HEK293 (cell line): ENCODE data around the gene LRRK1.

Experiments
- CTCF ChIA-PET: fragments of 350-600 bp; formaldehyde crosslinking; extraction: SDS; loops from one replicate; lab custom pipeline; 2021; ENCODE audit warnings: antibody characterized with exemption; lab: Yijun Ruan, JAX
- POLR2A ChIA-PET: fragments of 300-600 bp; formaldehyde crosslinking; extraction: SDS; loops from one replicate; lab custom pipeline; 2020; ENCODE audit warnings: antibody characterized with exemption, inconsistent platforms; lab: Yijun Ruan, JAX
- H3K27ac ChIP-seq: fragments of 200-500 bp; sonication (Bioruptor generic); 2 replicates; pipeline ENCODE4 v1.5.1; 2014; ENCODE audit warnings: low read depth, low read length, control low read depth, inconsistent platforms; ENCODE audit errors: extremely low read depth
- H3K36me3 ChIP-seq, 2 experiments: fragments of 200-500 bp in 1 of 2; sonication (Bioruptor generic) in 1 of 2; 1 replicate in 1 of 2; 2 replicates in 1 of 2; pipeline ENCODE4 v1.5.1; 2014 to 2017; ENCODE audit warnings: inconsistent platforms in 2 of 2, low read length in 2 of 2; ENCODE audit not compliant: control insufficient read depth in 2 of 2, insufficient read depth in 1 of 2
- H3K4me1 ChIP-seq: fragments of 200-500 bp; sonication (Bioruptor generic); 2 replicates; pipeline ENCODE4 v1.5.1; 2014; ENCODE audit warnings: mild to moderate bottlenecking, low read length, inconsistent platforms; ENCODE audit not compliant: control insufficient read depth, insufficient read depth
- H3K4me3 ChIP-seq: 2 replicates; pipeline ENCODE4 v1.5.1; 2011; ENCODE audit warnings: low read depth, mild to moderate bottlenecking, control low read depth, low read length, moderate library complexity
- H3K9me3 ChIP-seq: fragments of 200-500 bp; sonication (Bioruptor generic); 2 replicates; pipeline ENCODE4 v1.5.1; 2014; ENCODE audit warnings: low read depth, low read length, inconsistent platforms; ENCODE audit not compliant: control insufficient read depth, insufficient read depth
- EGR2 ChIP-seq: fragments of 450-650 bp; formaldehyde crosslinking; IDR thresholded peaks from 2 replicates; pipeline ENCODE4 v1.5.1; 2016; ENCODE audit warnings: low read depth, missing biosample characterization, missing genetic modification characterization
- KLF8 ChIP-seq: fragments of 450-650 bp; formaldehyde crosslinking; IDR thresholded peaks from 2 replicates; pipeline ENCODE4 v1.5.1; 2016; ENCODE audit warnings: missing biosample characterization, missing genetic modification characterization
- YY1 ChIP-seq: fragments of 450-650 bp; formaldehyde crosslinking; IDR thresholded peaks from 2 replicates; pipeline ENCODE4 v1.5.1; 2018; ENCODE audit warnings: missing biosample characterization, missing genetic modification characterization
- ZBTB10 ChIP-seq: fragments of 450-650 bp; formaldehyde crosslinking; IDR thresholded peaks from 2 replicates; pipeline ENCODE4 v1.5.1; 2016; ENCODE audit warnings: missing biosample characterization, missing genetic modification characterization
- ZBTB8A ChIP-seq: fragments of 450-650 bp; formaldehyde crosslinking; IDR thresholded peaks from 2 replicates; pipeline ENCODE4 v1.5.1; 2016; ENCODE audit warnings: missing biosample characterization, missing genetic modification characterization
- ZNF248 ChIP-seq: fragments of 450-650 bp; formaldehyde crosslinking; IDR thresholded peaks from 2 replicates; pipeline ENCODE4 v1.5.1; 2017; ENCODE audit warnings: missing biosample characterization, missing genetic modification characterization
- ZNF350 ChIP-seq: fragments of 450-650 bp; formaldehyde crosslinking; IDR thresholded peaks from 2 replicates; pipeline ENCODE4 v1.5.0; 2017; ENCODE audit warnings: missing biosample characterization, mild to moderate bottlenecking, missing genetic modification characterization
- ZNF394 ChIP-seq: fragments of 450-650 bp; formaldehyde crosslinking; IDR thresholded peaks from 2 replicates; pipeline ENCODE4 v1.5.1; 2016; ENCODE audit warnings: missing biosample characterization, missing genetic modification characterization, mild to moderate bottlenecking, moderate library complexity, borderline replicate concordance
- ZNF423 ChIP-seq: fragments of 450-650 bp; formaldehyde crosslinking; IDR thresholded peaks from 2 replicates; pipeline ENCODE4 v1.5.1; 2016; ENCODE audit warnings: missing biosample characterization, missing genetic modification characterization
- ZNF48 ChIP-seq: fragments of 450-650 bp; formaldehyde crosslinking; IDR thresholded peaks from 2 replicates; pipeline ENCODE4 v1.5.1; 2016; ENCODE audit warnings: missing biosample characterization, missing genetic modification characterization
- ZNF518A ChIP-seq: fragments of 450-650 bp; formaldehyde crosslinking; conservative IDR thresholded peaks from 2 replicates; pipeline ENCODE4 v1.5.1; 2016; ENCODE audit warnings: low read depth, missing biosample characterization, missing genetic modification characterization
- ZNF548 ChIP-seq: fragments of 450-650 bp; formaldehyde crosslinking; IDR thresholded peaks from 2 replicates; pipeline ENCODE4 v1.5.1; 2016; ENCODE audit warnings: missing biosample characterization, missing genetic modification characterization
- ZNF623 ChIP-seq: fragments of 450-650 bp; formaldehyde crosslinking; IDR thresholded peaks from 2 replicates; pipeline ENCODE4 v1.5.1; 2016; ENCODE audit warnings: missing biosample characterization, missing genetic modification characterization
- ZNF626 ChIP-seq: fragments of 450-650 bp; sonication (Bioruptor Pico); formaldehyde crosslinking; IDR thresholded peaks from 2 replicates; pipeline ENCODE4 v1.5.1; 2018; ENCODE audit warnings: missing biosample characterization, missing genetic modification characterization, inconsistent platforms
- ZNF658 ChIP-seq: fragments of 450-650 bp; formaldehyde crosslinking; IDR thresholded peaks from 2 replicates; pipeline ENCODE4; 2016; ENCODE audit warnings: missing biosample characterization, missing genetic modification characterization
- ZNF704 ChIP-seq: fragments of 450-650 bp; formaldehyde crosslinking; IDR thresholded peaks from 2 replicates; pipeline ENCODE4 v1.5.1; 2016; ENCODE audit warnings: missing biosample characterization, missing genetic modification characterization
- ZNF785 ChIP-seq: fragments of 450-650 bp; formaldehyde crosslinking; IDR thresholded peaks from 2 replicates; pipeline ENCODE4 v1.5.1; 2016; ENCODE audit warnings: missing biosample characterization, missing genetic modification characterization
- TF ChIP-seq, protein P1 (sequence below): fragments of 450-650 bp; formaldehyde crosslinking; IDR thresholded peaks from 2 replicates; pipeline ENCODE4 v1.5.1; 2016; ENCODE audit warnings: missing biosample characterization, missing genetic modification characterization
- TF ChIP-seq, protein P2 (sequence below): fragments of 450-650 bp; formaldehyde crosslinking; IDR thresholded peaks from 2 replicates; pipeline ENCODE4 v1.5.1; 2016; ENCODE audit warnings: missing biosample characterization, missing genetic modification characterization

The LRRK1 gene

DNA sequence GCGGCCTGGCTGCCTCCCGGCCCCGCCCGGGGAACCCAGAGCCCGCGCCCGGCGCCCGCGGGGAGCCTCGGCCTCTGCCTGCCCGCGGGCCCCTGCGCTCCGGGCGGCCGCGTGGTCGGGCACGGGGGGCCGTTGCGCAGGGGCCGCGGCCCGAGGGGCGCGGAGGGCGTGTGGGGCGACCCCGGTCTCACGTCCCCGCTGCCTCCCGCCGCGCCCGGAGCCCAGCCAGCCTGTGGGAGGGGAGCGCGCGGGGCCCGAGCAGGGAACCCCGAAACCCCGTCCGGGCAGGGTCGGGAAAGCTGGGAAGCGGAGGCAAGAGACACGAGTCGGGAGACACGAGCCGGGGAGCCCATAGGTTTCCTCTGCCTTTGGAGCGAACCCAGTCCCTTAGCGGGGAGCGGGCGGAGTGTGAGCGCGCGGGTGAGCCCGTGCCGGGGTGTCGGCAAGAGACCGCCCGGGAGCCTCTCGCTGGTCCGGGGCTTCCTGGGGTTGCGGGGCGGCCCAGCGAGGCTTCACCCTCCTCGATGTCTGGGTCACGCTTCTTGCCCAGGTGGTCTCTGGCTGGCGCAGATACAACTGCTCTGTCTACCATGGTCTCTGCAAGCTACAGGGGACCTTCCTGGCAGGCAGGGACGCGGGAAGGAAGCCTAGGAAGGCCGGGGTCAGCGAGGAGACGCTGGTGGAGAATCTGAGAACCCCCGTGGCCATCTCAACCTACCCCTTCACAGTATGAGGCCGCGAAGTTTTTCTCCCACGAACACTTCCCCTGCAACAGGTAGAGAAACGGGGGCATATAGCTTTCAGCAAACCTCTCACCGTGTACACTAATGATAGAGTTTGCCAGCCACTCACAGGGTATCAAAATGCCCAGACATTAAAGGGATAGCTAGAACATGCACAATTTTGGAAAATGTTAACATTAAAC, 586 bp downstream of the LRRK1 start:
- Histone ChIP-seq H3K27ac (no peak overlapping the region), H3K36me3 (no peaks in the 10 kb centered on the region)
- CTCF ChIA-PET, result interaction anchor here (0.7 to 8.7 kb wide), 3 partner anchors 42 to 324 kb away, joined by 3 to 159 read pairs (median 16); no protein-coding TSS in a partner anchor
- TF ChIP-seq ZNF48 (tag by site-specific recombination) (no peak), ZNF626 (tag by site-specific recombination) (no peak), ZNF423 (tag by site-specific recombination) (no peak), ZNF518A (tag by site-specific recombination) (no peak), EGR2 (tag by site-specific recombination) (no peak), ZNF248 (tag by site-specific recombination) (no peak), ZNF704 (tag by site-specific recombination) (no peak), ZNF394 (tag by site-specific recombination) (no peak), ZNF350 (tag by site-specific recombination) (no peak), YY1 (tag by site-specific recombination) (no peak), ZNF785 (no peak)
- TF ChIP-seq, protein P1, sequence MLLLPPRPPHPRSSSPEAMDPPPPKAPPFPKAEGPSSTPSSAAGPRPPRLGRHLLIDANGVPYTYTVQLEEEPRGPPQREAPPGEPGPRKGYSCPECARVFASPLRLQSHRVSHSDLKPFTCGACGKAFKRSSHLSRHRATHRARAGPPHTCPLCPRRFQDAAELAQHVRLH (tag by site-specific recombination), result no peak
- TF ChIP-seq, all 188 proteins: peak for 0
- H3K9me3 ChIP-seq, result no peaks in the 10 kb centered on the region
- H3K4me3 ChIP-seq, result peak overlapping the region; percentile 42
- no peaks in the 10 kb centered on the region; the same call in 1 of the 2 replicates for H3K4me1 ChIP-seq
- POLR2A ChIA-PET, result interaction anchor here (0.7 kb wide), 1 partner anchor 586 kb away, joined by 5 read pairs; no protein-coding TSS in a partner anchor

GRCh38 chr15:100920516-100921135, 1.5 kb downstream of the LRRK1 start:
- ChIA-PET CTCF (interaction anchor here (8.7 kb wide), 1 partner anchor 88 kb away, joined by 159 read pairs; no protein-coding TSS in a partner anchor), POLR2A (interaction anchor here (0.7 kb wide), 1 partner anchor 587 kb away, joined by 5 read pairs; no protein-coding TSS in a partner anchor)
- Histone ChIP-seq H3K27ac (no peak overlapping the region), H3K36me3 (no peaks in the 10 kb centered on the region), H3K4me1 (no peaks in the 10 kb centered on the region; the same call in 1 of the 2 replicates), H3K9me3 (no peaks in the 10 kb centered on the region), H3K4me3 (no peak overlapping the region)
- TF ChIP-seq ZNF623 (no peak), ZBTB8A (tag by site-specific recombination) (no peak), KLF8 (tag by site-specific recombination) (no peak), ZBTB10 (no peak), ZNF658 (tag by site-specific recombination) (no peak), ZNF423 (tag by site-specific recombination) (no peak), ZNF548 (tag by site-specific recombination) (no peak)
- TF ChIP-seq, protein P2, sequence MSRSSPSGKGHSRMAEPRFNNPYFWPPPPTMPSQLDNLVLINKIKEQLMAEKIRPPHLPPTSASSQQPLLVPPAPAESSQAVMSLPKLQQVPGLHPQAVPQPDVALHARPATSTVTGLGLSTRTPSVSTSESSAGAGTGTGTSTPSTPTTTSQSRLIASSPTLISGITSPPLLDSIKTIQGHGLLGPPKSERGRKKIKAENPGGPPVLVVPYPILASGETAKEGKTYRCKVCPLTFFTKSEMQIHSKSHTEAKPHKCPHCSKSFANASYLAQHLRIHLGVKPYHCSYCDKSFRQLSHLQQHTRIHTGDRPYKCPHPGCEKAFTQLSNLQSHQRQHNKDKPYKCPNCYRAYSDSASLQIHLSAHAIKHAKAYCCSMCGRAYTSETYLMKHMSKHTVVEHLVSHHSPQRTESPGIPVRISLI (tag by site-specific recombination), result no peak
